ENCODE results near the gene NFE2. TPM values are rescaled to one million over a fixed set of nuclear protein-coding genes. Genes with fewer than 3 reads are reported as not detected.

The NFE2 gene
- total and polyA plus RNA-seq, 2 donors (not counting 3 experiments of a cell fraction or from before 2014, with no cell fraction given) = not detected

GRCh38 chr12:54349036-54349435 is 48.2 kb upstream of the NFE2 start:
- ChIA-PET POLR2A (no interaction called here), CTCF (interaction anchor here (0.8 to 1.3 kb wide), 3 partner anchors 11 to 30 kb away, joined by 3 read pairs; no protein-coding TSS in a partner anchor)
- no peaks in the 10 kb centered on the region for H3K9me3 ChIP-seq (replicated peaks; ENCODE audit: control insufficient read depth, insufficient read depth, low read length)
- DNase-seq (ENCODE audit: low read depth, low spot score) (no peak), FAIRE-seq (no peak)
- H3K36me3 ChIP-seq (ENCODE audit: control insufficient read depth in 2 of 2, extremely low read depth in 1 of 2, insufficient read depth in 2 of 2, low read length in 2 of 2) = peaks cover 28 to 31% of the 10 kb centered on the region in 2 experiments
- H3K27me3 ChIP-seq (ENCODE audit: control insufficient read depth in 2 of 2, insufficient read depth in 2 of 2, low read length in 2 of 2) = no peaks in the 10 kb centered on the region
- H3K4me2 ChIP-seq (ENCODE audit: insufficient read depth, low read length) = no peak overlapping the region
- TF ChIP-seq POLR2AphosphoS5 (IDR thresholded peaks at IDR 0.05; ENCODE audit: insufficient read depth, low read depth, low read length) = no peak
- no peak for TF ChIP-seq GATA2 (IDR thresholded peaks at IDR 0.05; ENCODE audit: insufficient read depth, insufficient read length, low read depth, low read length)
- no peak for TF ChIP-seq MAX (IDR thresholded peaks at IDR 0.05; ENCODE audit: insufficient read depth, insufficient read length)
- TF ChIP-seq CTCF (IDR thresholded peaks at IDR 0.05; ENCODE audit: extremely low read depth in 1 of 2, insufficient read depth in 1 of 2, low read depth in 1 of 2, low read length in 2 of 2) = no peak
- TF ChIP-seq POLR2A (IDR thresholded peaks at IDR 0.05; ENCODE audit: low read depth, low read length) = no peak
- no peak for TF ChIP-seq JUN (IDR thresholded peaks at IDR 0.05; ENCODE audit: borderline replicate concordance, insufficient read depth, insufficient read length, low read depth)
- TF ChIP-seq MYC (IDR thresholded peaks at IDR 0.05; ENCODE audit: low read depth, low read length) = no peak
- no peak for TF ChIP-seq EZH2 (IDR thresholded peaks at IDR 0.05; ENCODE audit: borderline replicate concordance, low read depth, low read length, severe bottlenecking)
- TF ChIP-seq FOS (IDR thresholded peaks at IDR 0.05; ENCODE audit: borderline replicate concordance, insufficient read depth, low read length) = no peak
- no peak overlapping the region for H3K4me3 ChIP-seq (replicated peaks in 1 of 3; ENCODE audit: insufficient read depth in 1 of 3, low read depth in 1 of 3, low read length in 3 of 3)
- H3K9me1 ChIP-seq (replicated peaks; ENCODE audit: control insufficient read depth, extremely low read depth, insufficient read depth, low read length) = no peaks in the 10 kb centered on the region
- H3K9ac ChIP-seq (replicated peaks; ENCODE audit: extremely low read depth, insufficient read depth, low read length) = no peak overlapping the region
- dilution Hi-C loops (cut with MboI; ENCODE audit: extremely low pct_ligation_motif_present, low sequenced_read_pairs) (no loop called here), intact Hi-C loops (cut with micrococcal nuclease) (no loop called here)
- no peaks in the 10 kb centered on the region for H3K4me1 ChIP-seq (ENCODE audit: control insufficient read depth, extremely low read depth, insufficient read depth, low read length)
- H2AFZ ChIP-seq (ENCODE audit: low read depth, low read length) = no peak overlapping the region
- H3K79me2 ChIP-seq (ENCODE audit: control insufficient read depth, insufficient read depth, low read length) = no peaks in the 10 kb centered on the region
- H3K27ac ChIP-seq (ENCODE audit: insufficient read depth, low read depth, low read length) = no peak overlapping the region
- no TSS peak for BruUV-seq (replicated peaks)
- H4K20me1 ChIP-seq (replicated peaks; ENCODE audit: control insufficient read depth, extremely low read depth, insufficient read depth, low read length) = no peaks in the 10 kb centered on the region
